H9 (cell line): Measurements from ENCODE around the gene MYRF. TPM values are rescaled to one million over a fixed set of nuclear protein-coding genes. Genes with fewer than 3 reads are reported as not detected.

ENCODE experiments used
- DNase-seq: peaks from one replicate; pipeline ENCODE4 v3.0.0-alpha.2; 2017
- H2AFZ ChIP-seq: one replicate; pipeline ENCODE4 v1.6.1; 2013; ENCODE audit warnings: mild to moderate bottlenecking, low read length, control low read depth, moderate library complexity
- H2AK5ac ChIP-seq: 2 replicates; pipeline ENCODE4 v1.6.1; 2013; ENCODE audit warnings: low read length, control low read depth, mixed read lengths; ENCODE audit not compliant: insufficient read length
- H2BK120ac ChIP-seq: one replicate; pipeline ENCODE4 v1.6.1; 2013; ENCODE audit warnings: low read depth, mild to moderate bottlenecking, low read length, control low read depth, inconsistent platforms; ENCODE audit not compliant: poor library complexity, severe bottlenecking
- H2BK12ac ChIP-seq: 2 replicates; pipeline ENCODE4 v1.6.1; 2013; ENCODE audit warnings: low read length, control low read depth, mixed read lengths, low read depth; ENCODE audit not compliant: insufficient read length
- H2BK15ac ChIP-seq: 2 replicates; pipeline ENCODE4 v1.6.1; 2013; ENCODE audit warnings: low read depth, low read length, control low read depth
- H2BK20ac ChIP-seq: one replicate; pipeline ENCODE4 v1.6.1; 2013; ENCODE audit warnings: low read depth, mild to moderate bottlenecking, low read length, control low read depth, inconsistent platforms; ENCODE audit not compliant: poor library complexity, severe bottlenecking
- H2BK5ac ChIP-seq: 2 replicates; pipeline ENCODE4 v1.6.1; 2013; ENCODE audit warnings: low read length, control low read depth, mixed read lengths; ENCODE audit not compliant: insufficient read length
- H3K14ac ChIP-seq: 2 replicates; pipeline ENCODE4 v1.6.1; 2013; ENCODE audit warnings: low read length, control low read depth; ENCODE audit not compliant: insufficient read depth
- H3K18ac ChIP-seq: 2 replicates; pipeline ENCODE4 v1.6.1; 2013; ENCODE audit warnings: low read depth, mild to moderate bottlenecking, mixed read lengths, low read length, control low read depth; ENCODE audit not compliant: insufficient read length
- H3K23ac ChIP-seq: 2 replicates; pipeline ENCODE4 v1.6.1; 2013; ENCODE audit warnings: low read length, control low read depth, mixed read lengths, low read depth; ENCODE audit not compliant: insufficient read length
- H3K23me2 ChIP-seq: 2 replicates; pipeline ENCODE4 v1.6.1; 2013; ENCODE audit warnings: low read depth, mild to moderate bottlenecking, mixed read lengths, low read length, control low read depth; ENCODE audit not compliant: insufficient read length, poor library complexity, severe bottlenecking
- H3K27ac ChIP-seq: 2 replicates; pipeline ENCODE4 v1.5.1; 2013; ENCODE audit warnings: low read length, control low read depth, mixed read lengths, low read depth; ENCODE audit not compliant: insufficient read length
- H3K27me3 ChIP-seq: 2 replicates; pipeline ENCODE4 v1.6.1; 2013; ENCODE audit warnings: low read length, control low read depth, inconsistent platforms; ENCODE audit not compliant: insufficient read depth
- H3K4ac ChIP-seq: 2 replicates; pipeline ENCODE4 v1.6.1; 2013; ENCODE audit warnings: low read depth, mild to moderate bottlenecking, control low read depth, inconsistent platforms, low read length, moderate library complexity
- H3K4me1 ChIP-seq: 2 replicates; pipeline ENCODE4 v1.6.1; 2013; ENCODE audit warnings: low read length, control low read depth, inconsistent platforms; ENCODE audit not compliant: insufficient read depth
- H3K4me2 ChIP-seq: 2 replicates; pipeline ENCODE4 v1.6.1; 2013; ENCODE audit warnings: low read length, control low read depth, mixed read lengths; ENCODE audit not compliant: insufficient read length, insufficient read depth
- H3K56ac ChIP-seq: 2 replicates; pipeline ENCODE4 v1.6.1; 2013; ENCODE audit warnings: low read depth, mild to moderate bottlenecking, mixed read lengths, low read length, control low read depth; ENCODE audit not compliant: insufficient read length
- H3K79me1 ChIP-seq: 2 replicates; pipeline ENCODE4 v1.6.1; 2013; ENCODE audit warnings: low read depth, mild to moderate bottlenecking, moderate library complexity, low read length, control low read depth, inconsistent platforms; ENCODE audit not compliant: insufficient read depth, poor library complexity, severe bottlenecking
- H3K79me2 ChIP-seq: 2 replicates; pipeline ENCODE4 v1.6.1; 2013; ENCODE audit warnings: low read length, control low read depth, inconsistent platforms; ENCODE audit not compliant: insufficient read depth
- H3K9ac ChIP-seq: 2 replicates; pipeline ENCODE4 v1.6.1; 2013; ENCODE audit warnings: low read length, control low read depth, mixed read lengths; ENCODE audit not compliant: insufficient read length; ENCODE audit errors: extremely low read depth
- H3K9me3 ChIP-seq: one replicate; pipeline ENCODE4 v1.6.1; 2013; ENCODE audit warnings: low read depth, low read length, inconsistent platforms; ENCODE audit not compliant: control insufficient read depth
- H3T11ph ChIP-seq: one replicate; pipeline ENCODE4 v1.6.1; 2013; ENCODE audit warnings: mild to moderate bottlenecking, low read length, control low read depth, inconsistent platforms
- H4K20me1 ChIP-seq: one replicate; pipeline ENCODE4 v1.6.1; 2013; ENCODE audit not compliant: control insufficient read depth, insufficient read length, insufficient read depth
- H4K5ac ChIP-seq: 2 replicates; pipeline ENCODE4 v1.6.1; 2013; ENCODE audit warnings: low read depth, mild to moderate bottlenecking, mixed read lengths, low read length, control low read depth; ENCODE audit not compliant: insufficient read length
- H4K8ac ChIP-seq: replicated peaks from 2 replicates; pipeline ENCODE4 v1.6.1; 2013; ENCODE audit warnings: low read length, control low read depth, mixed read lengths, low read depth; ENCODE audit not compliant: insufficient read length
- H4K91ac ChIP-seq: 2 replicates; pipeline ENCODE4 v1.6.1; 2013; ENCODE audit warnings: low read depth, mild to moderate bottlenecking, moderate library complexity, mixed read lengths, low read length, control low read depth; ENCODE audit not compliant: insufficient read length
- H3K27ac Mint-ChIP-seq, 3 experiments: 2 replicates in 2 of 3; 3 replicates in 1 of 3; pipeline ENCODE4 v1.8.0; 2020 to 2021; ENCODE audit warnings: mixed read lengths in 3 of 3, mild to moderate bottlenecking in 1 of 3, moderate library complexity in 1 of 3
- H3K27me3 Mint-ChIP-seq: 2 replicates; pipeline ENCODE4 v1.8.0; 2021; ENCODE audit warnings: low read depth, mild to moderate bottlenecking, moderate library complexity, mixed read lengths
- H3K36me3 Mint-ChIP-seq, 3 experiments: 2 replicates in 2 of 3; 3 replicates in 1 of 3; pipeline ENCODE4 v1.8.0; 2020 to 2021; ENCODE audit warnings: low read depth in 3 of 3, mixed read lengths in 3 of 3; ENCODE audit not compliant: insufficient read depth in 1 of 3
- H3K4me1 Mint-ChIP-seq, 2 experiments: 2 replicates each; pipeline ENCODE4 v1.8.0; 2020; ENCODE audit warnings: mixed read lengths in 2 of 2
- H3K4me3 Mint-ChIP-seq, 2 experiments: 2 replicates in 1 of 2; 3 replicates in 1 of 2; pipeline ENCODE4 v1.8.0; 2020 to 2021; ENCODE audit warnings: mild to moderate bottlenecking in 2 of 2, mixed read lengths in 2 of 2, moderate library complexity in 1 of 2
- H3K9me3 Mint-ChIP-seq, 2 experiments: 2 replicates in 1 of 2; 3 replicates in 1 of 2; pipeline ENCODE4 v1.8.0; 2020; ENCODE audit warnings: mild to moderate bottlenecking in 2 of 2, mixed read lengths in 2 of 2, moderate library complexity in 1 of 2
- WGBS: extraction: QIAGEN DNeasy Blood & Tissue Kit; methylation state at CpG from one replicate; pipeline ENCODE4 v1.1.7; 2013; ENCODE audit warnings: missing lambda C conversion rate, low lambda C conversion rate, mixed read lengths; ENCODE audit not compliant: insufficient read length; ENCODE audit errors: extremely low coverage; 5-methylcytosine and 5-hydroxymethylcytosine counted together
- total RNA-seq: library from RNA; stranded (reverse); gene quantifications from 2 replicates; pipeline ENCODE4 v1.2.1, GENCODE V29; 2021
- TF ChIP-seq, protein P1 (sequence below): fragments of 200-600 bp; sonication (generic); conservative IDR thresholded peaks from 3 replicates; pipeline ENCODE4 v1.8.0; 2021; ENCODE audit warnings: antibody characterized with exemption, mild to moderate bottlenecking

The MYRF gene
- total RNA-seq, 1 experiment from 2014 or later: 13.9 TPM

DNA sequence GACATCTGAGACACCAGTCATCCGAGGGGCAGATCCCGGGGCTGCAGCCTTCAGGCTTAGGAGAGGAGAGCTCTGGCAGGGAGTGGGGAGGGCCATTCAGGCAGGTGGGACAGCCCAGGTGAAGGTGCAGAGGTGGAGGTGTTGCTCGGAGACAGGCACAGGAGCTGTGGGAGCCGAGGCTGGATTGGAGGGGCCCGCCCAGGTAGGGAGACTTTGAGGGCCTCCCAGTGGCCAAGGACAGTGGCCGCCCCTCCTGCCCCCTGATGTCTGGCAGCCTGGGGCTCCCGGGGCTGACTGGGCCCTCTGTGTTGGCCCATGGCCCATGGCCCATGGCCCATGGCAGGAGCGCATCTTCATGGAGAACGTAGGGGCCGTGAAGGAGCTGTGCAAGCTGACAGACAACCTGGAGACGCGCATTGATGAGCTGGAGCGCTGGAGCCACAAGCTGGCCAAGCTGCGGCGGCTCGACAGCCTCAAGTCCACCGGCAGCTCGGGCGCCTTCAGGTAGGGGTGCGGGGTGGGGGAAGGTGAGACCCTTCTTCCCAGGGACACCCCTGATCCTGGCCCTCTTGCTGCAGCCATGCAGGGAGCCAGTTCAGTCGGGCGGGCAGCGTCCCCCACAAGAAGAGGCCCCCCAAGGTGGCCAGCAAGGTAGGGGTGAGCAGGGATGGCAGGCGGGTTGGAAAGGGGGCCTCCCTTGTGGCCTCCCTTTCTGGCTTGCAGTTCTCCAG lies 26.6 kb downstream of the MYRF start:
- H4K91ac ChIP-seq: no peak overlapping the region
- TF ChIP-seq, protein P1, sequence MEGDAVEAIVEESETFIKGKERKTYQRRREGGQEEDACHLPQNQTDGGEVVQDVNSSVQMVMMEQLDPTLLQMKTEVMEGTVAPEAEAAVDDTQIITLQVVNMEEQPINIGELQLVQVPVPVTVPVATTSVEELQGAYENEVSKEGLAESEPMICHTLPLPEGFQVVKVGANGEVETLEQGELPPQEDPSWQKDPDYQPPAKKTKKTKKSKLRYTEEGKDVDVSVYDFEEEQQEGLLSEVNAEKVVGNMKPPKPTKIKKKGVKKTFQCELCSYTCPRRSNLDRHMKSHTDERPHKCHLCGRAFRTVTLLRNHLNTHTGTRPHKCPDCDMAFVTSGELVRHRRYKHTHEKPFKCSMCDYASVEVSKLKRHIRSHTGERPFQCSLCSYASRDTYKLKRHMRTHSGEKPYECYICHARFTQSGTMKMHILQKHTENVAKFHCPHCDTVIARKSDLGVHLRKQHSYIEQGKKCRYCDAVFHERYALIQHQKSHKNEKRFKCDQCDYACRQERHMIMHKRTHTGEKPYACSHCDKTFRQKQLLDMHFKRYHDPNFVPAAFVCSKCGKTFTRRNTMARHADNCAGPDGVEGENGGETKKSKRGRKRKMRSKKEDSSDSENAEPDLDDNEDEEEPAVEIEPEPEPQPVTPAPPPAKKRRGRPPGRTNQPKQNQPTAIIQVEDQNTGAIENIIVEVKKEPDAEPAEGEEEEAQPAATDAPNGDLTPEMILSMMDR: no peak
- peaks cover 20 to 22% of the 10 kb centered on the region in 2 experiments for H3K4me1 Mint-ChIP-seq
- no peak overlapping the region for H2BK120ac ChIP-seq
- no peak overlapping the region for H2BK15ac ChIP-seq
- H4K20me1 ChIP-seq: no peaks in the 10 kb centered on the region
- peak overlapping the region in 2 of 3 experiments; percentile 22 to 76; a peak in 4 of 7 replicates for H3K27ac Mint-ChIP-seq
- no peaks in the 10 kb centered on the region for H3K79me2 ChIP-seq
- H4K8ac ChIP-seq: no peak overlapping the region
- H3K4ac ChIP-seq: no peak overlapping the region
- H3K56ac ChIP-seq: no peak overlapping the region
- H3K27me3 Mint-ChIP-seq: peaks cover 2% of the 10 kb centered on the region; the same call in 1 of the 2 replicates
- no peak overlapping the region for H3K23ac ChIP-seq
- H2AFZ ChIP-seq: no peak overlapping the region
- H3K27ac ChIP-seq: no peak overlapping the region
- H3K9me3 Mint-ChIP-seq: peaks cover 0 to 5% of the 10 kb centered on the region in 2 experiments; a peak in 2 of 5 replicates
- no peak overlapping the region for H3K9ac ChIP-seq
- WGBS: no CpG with 5 or more reads among the region's 24 CpGs
- H3K23me2 ChIP-seq: no peaks in the 10 kb centered on the region
- no peak overlapping the region for H3K4me2 ChIP-seq
- H3T11ph ChIP-seq: no peak overlapping the region
- no peak overlapping the region for H3K18ac ChIP-seq
- H2AK5ac ChIP-seq: no peak overlapping the region
- no peak overlapping the region for H2BK12ac ChIP-seq
- H4K5ac ChIP-seq: no peak overlapping the region
- H3K36me3 Mint-ChIP-seq: peaks cover 6 to 26% (median 18%) of the 10 kb centered on the region in 3 experiments
- H3K4me3 Mint-ChIP-seq: no peak overlapping the region
- no peaks in the 10 kb centered on the region for H3K4me1 ChIP-seq
- H3K27me3 ChIP-seq: no peaks in the 10 kb centered on the region
- H3K14ac ChIP-seq: no peak overlapping the region; the same call in 1 of the 2 replicates
- H3K9me3 ChIP-seq: no peaks in the 10 kb centered on the region
- H2BK20ac ChIP-seq: no peak overlapping the region
- DNase-seq: peak; percentile 28
- H2BK5ac ChIP-seq: no peak overlapping the region
- H3K79me1 ChIP-seq: no peaks in the 10 kb centered on the region
